Caco-2 (cell line): ENCODE measurements around the gene RFX2. TPM values are rescaled to one million over a fixed set of nuclear protein-coding genes. Genes with fewer than 3 reads are reported as not detected.

Experiments used
- BruUV-seq: library from RNA; stranded (reverse); fragments of 400-500 nt; replicated peaks from 2 replicates; lab custom pipeline; 2021; lab: Mats Ljungman, UMichigan
- CTCF ChIA-PET: fragments of 300-600 bp; sonication (Branson Sonifier 250); formaldehyde crosslinking; loops from one replicate; lab custom pipeline; 2022; ENCODE audit warnings: antibody characterized with exemption; lab: Charles Lee
- POLR2A ChIA-PET: fragments of 300-600 bp; sonication (Branson Sonifier 250); formaldehyde crosslinking; loops from one replicate; lab custom pipeline; 2022; ENCODE audit warnings: antibody characterized with exemption; lab: Charles Lee
- DNase-seq, 2 experiments: peaks; one replicate each; pipeline versions ENCODE4 v3.0.0 to v3.0.0-alpha.2; 2020 to 2022
- H3K27me3 ChIP-seq: replicated peaks from 2 replicates; pipeline ENCODE4 v1.6.0; 2011; ENCODE audit warnings: low read length; ENCODE audit not compliant: control insufficient read depth, insufficient read depth
- H3K36me3 ChIP-seq: 2 replicates; pipeline ENCODE4 v1.5.1; 2011; ENCODE audit warnings: low read length; ENCODE audit not compliant: control insufficient read depth, insufficient read depth
- H3K4me1 ChIP-seq: fragments of 250-450 bp; sonication (Bioruptor Pico); 2 replicates; pipeline ENCODE4 v1.5.1; 2020; ENCODE audit warnings: mild to moderate bottlenecking
- H3K4me3 ChIP-seq: 2 replicates; pipeline ENCODE4 v1.5.1; 2011; ENCODE audit warnings: low read depth, mild to moderate bottlenecking, control low read depth, low read length
- H3K9me3 ChIP-seq: fragments of 250-450 bp; sonication (Bioruptor Pico); 2 replicates; pipeline ENCODE4 v1.5.1; 2020; ENCODE audit warnings: mild to moderate bottlenecking, moderate library complexity
- H3K27ac Mint-ChIP-seq: one replicate; pipeline ENCODE4 v1.8.0; 2022; ENCODE audit warnings: mixed read lengths; ENCODE audit not compliant: unreplicated experiment
- H3K27me3 Mint-ChIP-seq: one replicate; pipeline ENCODE4 v1.8.0; 2022; ENCODE audit warnings: mixed read lengths; ENCODE audit not compliant: insufficient read depth, unreplicated experiment
- H3K36me3 Mint-ChIP-seq: one replicate; pipeline ENCODE4 v1.8.0; 2022; ENCODE audit warnings: mild to moderate bottlenecking, mixed read lengths; ENCODE audit not compliant: insufficient read depth, unreplicated experiment
- H3K4me1 Mint-ChIP-seq: one replicate; pipeline ENCODE4 v1.8.0; 2022; ENCODE audit warnings: low read depth, mixed read lengths; ENCODE audit not compliant: unreplicated experiment
- H3K4me3 Mint-ChIP-seq: one replicate; pipeline ENCODE4 v1.8.0; 2022; ENCODE audit warnings: mild to moderate bottlenecking, moderate library complexity, mixed read lengths; ENCODE audit not compliant: unreplicated experiment
- H3K9me3 Mint-ChIP-seq: one replicate; pipeline ENCODE4 v1.8.0; 2022; ENCODE audit warnings: mixed read lengths; ENCODE audit not compliant: unreplicated experiment
- intact Hi-C: fragments of 100-400 bp; cut with micrococcal nuclease; formaldehyde crosslinking; loops from one replicate; pipeline ENCODE4 v1.10.0; 2022; ENCODE audit not compliant: unreplicated experiment
- total RNA-seq: library from RNA; stranded (reverse); gene quantifications from 2 replicates; pipeline ENCODE4 v1.2.3, GENCODE V29; 2022
- TF ChIP-seq, protein P1 (sequence below), 2 experiments: fragments of 200-600 bp in 1 of 2; IDR thresholded peaks; 1 replicate in 1 of 2; 2 replicates in 1 of 2; pipeline versions ENCODE4 v1.5.1 to v1.8.0; 2011 to 2022; ENCODE audit warnings: antibody characterized with exemption in 1 of 2, control low read depth in 1 of 2, inconsistent platforms in 1 of 2, low read depth in 1 of 2, low read length in 1 of 2, mild to moderate bottlenecking in 1 of 2, moderate library complexity in 1 of 2; ENCODE audit not compliant: insufficient read depth in 1 of 2, severe bottlenecking in 1 of 2, unreplicated experiment in 1 of 2

RFX2 gene
- total RNA-seq, 1 experiment from 2014 or later, result 9.3 TPM

DNA sequence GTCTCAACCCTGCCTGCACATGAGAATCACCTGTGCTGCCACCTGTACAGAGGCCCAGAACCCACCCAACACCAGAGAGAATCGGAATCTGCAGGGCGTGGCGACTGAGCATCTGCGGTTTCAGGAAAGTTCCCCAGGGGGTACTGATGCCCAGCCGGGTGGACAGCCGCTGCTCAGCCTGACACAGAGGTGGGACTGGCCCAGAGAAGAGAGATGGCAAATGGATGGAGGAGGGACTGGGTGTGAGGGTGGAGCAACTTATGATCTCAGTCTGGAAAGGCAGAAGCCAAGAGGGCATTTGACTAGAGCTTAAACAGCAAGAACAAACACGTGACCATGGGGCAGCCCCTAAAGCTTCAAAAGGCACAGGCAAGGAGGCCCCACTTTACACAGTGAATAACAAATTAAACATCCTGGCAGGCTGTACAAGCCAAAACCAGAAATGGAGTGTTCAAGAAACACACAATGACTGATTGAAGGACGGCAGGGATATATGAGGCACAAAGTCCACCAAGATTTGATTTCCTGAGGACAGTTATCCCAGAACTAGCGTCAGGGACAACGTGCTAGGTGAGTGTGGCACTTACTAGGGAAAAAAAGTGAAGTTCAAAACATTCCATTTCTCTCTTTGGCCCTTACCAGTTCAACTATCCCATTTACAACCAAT, 135.4 kb downstream of the RFX2 start:
- H3K4me3 ChIP-seq, result no peak overlapping the region
- Mint-ChIP-seq H3K27me3 (no peaks in the 10 kb centered on the region), H3K36me3 (peaks cover 31% of the 10 kb centered on the region), H3K4me1 (peaks cover 19% of the 10 kb centered on the region), H3K9me3 (no peaks in the 10 kb centered on the region), H3K4me3 (peak overlapping the region; percentile 21), H3K27ac (peak overlapping the region; percentile 52)
- H3K9me3 ChIP-seq, result no peaks in the 10 kb centered on the region
- intact Hi-C loops, result loop anchor here (5.0 kb wide), 1 partner anchor 452 kb away; no protein-coding TSS in a partner anchor
- TF ChIP-seq, protein P1, sequence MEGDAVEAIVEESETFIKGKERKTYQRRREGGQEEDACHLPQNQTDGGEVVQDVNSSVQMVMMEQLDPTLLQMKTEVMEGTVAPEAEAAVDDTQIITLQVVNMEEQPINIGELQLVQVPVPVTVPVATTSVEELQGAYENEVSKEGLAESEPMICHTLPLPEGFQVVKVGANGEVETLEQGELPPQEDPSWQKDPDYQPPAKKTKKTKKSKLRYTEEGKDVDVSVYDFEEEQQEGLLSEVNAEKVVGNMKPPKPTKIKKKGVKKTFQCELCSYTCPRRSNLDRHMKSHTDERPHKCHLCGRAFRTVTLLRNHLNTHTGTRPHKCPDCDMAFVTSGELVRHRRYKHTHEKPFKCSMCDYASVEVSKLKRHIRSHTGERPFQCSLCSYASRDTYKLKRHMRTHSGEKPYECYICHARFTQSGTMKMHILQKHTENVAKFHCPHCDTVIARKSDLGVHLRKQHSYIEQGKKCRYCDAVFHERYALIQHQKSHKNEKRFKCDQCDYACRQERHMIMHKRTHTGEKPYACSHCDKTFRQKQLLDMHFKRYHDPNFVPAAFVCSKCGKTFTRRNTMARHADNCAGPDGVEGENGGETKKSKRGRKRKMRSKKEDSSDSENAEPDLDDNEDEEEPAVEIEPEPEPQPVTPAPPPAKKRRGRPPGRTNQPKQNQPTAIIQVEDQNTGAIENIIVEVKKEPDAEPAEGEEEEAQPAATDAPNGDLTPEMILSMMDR (IDR thresholded peaks at IDR 0.05; ENCODE audit: insufficient read depth in 1 of 2, low read depth in 1 of 2, low read length in 1 of 2, severe bottlenecking in 1 of 2, unreplicated experiment in 1 of 2), result no peak
- peaks cover 23% of the 10 kb centered on the region for H3K4me1 ChIP-seq
- DNase-seq, result peak in 1 of 2 experiments; percentile 25
- no TSS peak for BruUV-seq
- ChIA-PET POLR2A (no interaction called here), CTCF (no interaction called here)
- H3K36me3 ChIP-seq, result no peaks in the 10 kb centered on the region; the same call in 1 of the 2 replicates
- H3K27me3 ChIP-seq, result no peaks in the 10 kb centered on the region

DNA sequence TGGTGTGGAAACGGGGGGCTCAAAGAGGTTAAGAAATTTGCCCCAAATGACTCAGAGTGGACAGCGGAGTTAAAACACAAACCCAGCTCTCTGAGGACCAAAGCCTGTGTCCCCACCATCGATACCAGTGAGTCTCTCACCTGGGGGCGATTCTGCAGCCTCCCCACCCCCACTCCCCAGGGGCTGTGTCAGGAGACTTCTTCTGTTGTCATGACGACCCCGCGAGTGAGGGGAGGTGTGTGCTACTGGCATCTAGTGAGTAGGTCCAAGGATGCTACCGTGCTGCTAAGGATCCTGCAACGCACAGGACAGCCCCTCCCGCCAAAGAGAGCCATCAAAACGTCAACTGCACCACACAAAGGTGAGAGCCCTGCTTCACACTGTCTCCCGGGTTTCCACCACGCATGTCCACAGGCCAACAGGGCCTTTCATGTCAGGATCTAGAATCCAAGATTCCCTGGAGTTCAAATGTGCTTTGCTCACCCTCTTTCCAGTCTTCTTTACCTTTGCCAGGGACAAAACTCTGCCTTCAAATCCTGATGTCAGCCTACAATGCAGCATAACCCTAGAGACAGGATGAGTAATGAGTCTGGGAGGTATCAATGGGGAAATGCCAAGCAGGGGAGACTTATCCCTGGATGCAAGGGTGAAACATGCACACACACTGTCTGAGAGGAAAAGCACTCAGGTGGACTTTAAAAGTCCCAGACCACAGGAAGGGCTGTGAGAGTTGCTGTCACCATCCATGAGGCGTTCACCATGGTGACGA, 136.2 kb downstream of the RFX2 start:
- Histone ChIP-seq H3K9me3 (no peaks in the 10 kb centered on the region), H3K36me3 (no peaks in the 10 kb centered on the region; the same call in 1 of the 2 replicates), H3K4me1 (peaks cover 23% of the 10 kb centered on the region), H3K4me3 (no peak overlapping the region), H3K27me3 (no peaks in the 10 kb centered on the region)
- TF ChIP-seq, protein P1 (IDR thresholded peaks at IDR 0.05; ENCODE audit: insufficient read depth in 1 of 2, low read depth in 1 of 2, low read length in 1 of 2, severe bottlenecking in 1 of 2, unreplicated experiment in 1 of 2), result no peak
- CTCF ChIA-PET, result interaction anchor here (0.6 kb wide), 1 partner anchor 13 kb away, joined by 3 read pairs; no protein-coding TSS in a partner anchor
- POLR2A ChIA-PET, result no interaction called here
- Mint-ChIP-seq H3K4me1 (peaks cover 19% of the 10 kb centered on the region), H3K27me3 (no peaks in the 10 kb centered on the region), H3K9me3 (no peaks in the 10 kb centered on the region), H3K36me3 (peaks cover 31% of the 10 kb centered on the region), H3K4me3 (no peak overlapping the region), H3K27ac (peak overlapping the region; percentile 52)
- DNase-seq, result no peak
- intact Hi-C loops, result no loop called here
- BruUV-seq, result no TSS peak

DNA sequence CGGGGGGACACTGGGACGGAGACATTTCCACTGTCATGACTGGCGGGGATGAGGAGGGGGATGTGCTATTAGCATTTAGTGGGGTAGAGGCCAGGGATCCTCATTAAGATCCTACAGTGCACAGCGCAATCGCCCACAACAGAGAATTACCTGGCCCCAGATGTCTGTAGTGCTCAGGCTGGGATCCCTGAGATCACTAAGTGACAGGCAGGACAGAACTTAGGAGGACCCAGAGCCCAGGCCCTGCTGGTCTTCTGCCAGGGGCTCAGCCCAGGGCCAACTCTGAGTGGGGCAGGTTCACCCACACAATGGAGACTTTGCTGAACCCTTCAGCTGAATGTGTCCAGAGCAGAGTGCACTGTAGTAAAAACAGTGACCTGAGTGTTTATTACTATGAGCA, 136.9 kb downstream of the RFX2 start:
- Histone ChIP-seq H3K36me3 (no peaks in the 10 kb centered on the region; the same call in none of the 2 replicates), H3K9me3 (no peaks in the 10 kb centered on the region), H3K27me3 (no peaks in the 10 kb centered on the region), H3K4me1 (peaks cover 26% of the 10 kb centered on the region), H3K4me3 (no peak overlapping the region)
- Mint-ChIP-seq H3K9me3 (no peaks in the 10 kb centered on the region), H3K27ac (no peak overlapping the region), H3K36me3 (peaks cover 26% of the 10 kb centered on the region), H3K4me3 (no peak overlapping the region), H3K27me3 (no peaks in the 10 kb centered on the region), H3K4me1 (peaks cover 24% of the 10 kb centered on the region)
- no peak for DNase-seq
- TF ChIP-seq, protein P1 (IDR thresholded peaks at IDR 0.05; ENCODE audit: insufficient read depth in 1 of 2, low read depth in 1 of 2, low read length in 1 of 2, severe bottlenecking in 1 of 2, unreplicated experiment in 1 of 2), result no peak
- POLR2A ChIA-PET, result no interaction called here
- intact Hi-C loops, result no loop called here
- no TSS peak for BruUV-seq
- CTCF ChIA-PET, result interaction anchor here (0.6 kb wide), 1 partner anchor 14 kb away, joined by 3 read pairs; no protein-coding TSS in a partner anchor
